ENCODE measurements around the gene ROBO1.
"Not testable (repeated sequence)": the region's sequence is repeated elsewhere in the genome, so short reads cannot be mapped to it uniquely, and the experiment has no call there.

ROBO1 gene

GRCh38 chr3:78724859-78725258 lies 1042.9 kb downstream of the ROBO1 start:
- no peak for DNase-seq

GRCh38 chr3:78724364-78724763 lies 1043.4 kb downstream of the ROBO1 start:
- not testable (repeated sequence) for DNase-seq

GRCh38 chr3:78721771-78722543 lies 1045.8 kb downstream of the ROBO1 start:
- DNase-seq: no peak

GRCh38 chr3:78718707-78719106 lies 1049.1 kb downstream of the ROBO1 start:
- no peak for DNase-seq

- DNase-seq: no peak
These were observed 1050.8 kb downstream of the ROBO1 start for GRCh38 chr3:78717041-78717440.

- no peak for DNase-seq
These were observed 1054.9 kb downstream of the ROBO1 start for GRCh38 chr3:78712941-78713340.

- DNase-seq: no peak
These were observed 1055.5 kb downstream of the ROBO1 start for GRCh38 chr3:78712270-78712669.

- DNase-seq: no peak
These were observed 1059.2 kb downstream of the ROBO1 start for GRCh38 chr3:78708565-78709073.

GRCh38 chr3:78707609-78708008 lies 1060.2 kb downstream of the ROBO1 start:
- no peak for DNase-seq

- DNase-seq: no peak
These were observed 1060.8 kb downstream of the ROBO1 start for GRCh38 chr3:78706906-78707523.

GRCh38 chr3:78703944-78704343 lies 1063.9 kb downstream of the ROBO1 start:
- DNase-seq: no peak

GRCh38 chr3:78701537-78701936 lies 1066.3 kb downstream of the ROBO1 start:
- no peak for DNase-seq

- DNase-seq: no peak
These were observed 1069.4 kb downstream of the ROBO1 start for GRCh38 chr3:78698431-78698830.

- no peak for DNase-seq
These were observed 1070.4 kb downstream of the ROBO1 start for GRCh38 chr3:78697426-78697825.

GRCh38 chr3:78690766-78691165 lies 1077.0 kb downstream of the ROBO1 start:
- DNase-seq: no peak

- DNase-seq: no peak
These were observed 1078.4 kb downstream of the ROBO1 start for GRCh38 chr3:78689378-78689777.

- DNase-seq: no peak
These were observed 1080.3 kb downstream of the ROBO1 start for GRCh38 chr3:78687520-78687919.

- DNase-seq: no peak
These were observed 1084.5 kb downstream of the ROBO1 start for GRCh38 chr3:78683284-78683683.

GRCh38 chr3:78675119-78675805 lies 1092.5 kb downstream of the ROBO1 start:
- DNase-seq: not testable (repeated sequence)

- DNase-seq: no peak
These were observed 1097.1 kb downstream of the ROBO1 start for GRCh38 chr3:78670746-78671145.

GRCh38 chr3:78670094-78670493 lies 1097.7 kb downstream of the ROBO1 start:
- no peak for DNase-seq

GRCh38 chr3:78668302-78668701 lies 1099.5 kb downstream of the ROBO1 start:
- DNase-seq: no peak

- no peak for DNase-seq
These were observed 1101.4 kb downstream of the ROBO1 start for GRCh38 chr3:78666470-78666800.

All from SW 1271 (cell line).